GM23338 (cell line): ENCODE data around the gene TPO. TPM values are rescaled to one million over a fixed set of nuclear protein-coding genes. Genes with fewer than 3 reads are reported as not detected.

Source experiments
- ATAC-seq: fragments of 200-7000 bp; cut with Tn5 transposase; 3 replicates; pipeline ENCODE4 v1.9.1; 2020
- DNase-seq: peaks from one replicate; pipeline ENCODE4 v3.0.0-alpha.2; 2015; ENCODE audit warnings: low spot score
- H2AFZ ChIP-seq: fragments of 200-600 bp; sonication (generic); 2 replicates; pipeline ENCODE4 v1.8.0; 2016; ENCODE audit warnings: antibody characterized with exemption, mild to moderate bottlenecking, moderate library complexity
- H3F3A ChIP-seq: fragments of 200-600 bp; sonication (generic); replicated peaks from 2 replicates; pipeline ENCODE4 v1.8.0; 2017; ENCODE audit warnings: antibody characterized with exemption, mixed run types, low read depth
- H3K27ac ChIP-seq: fragments of 200-600 bp; sonication (generic); 2 replicates; pipeline ENCODE4 v1.6.1; 2016; ENCODE audit warnings: low read depth
- H3K27me3 ChIP-seq: fragments of 200-600 bp; sonication (generic); 2 replicates; pipeline ENCODE4 v1.8.0; 2016; ENCODE audit warnings: mild to moderate bottlenecking, mixed run types, moderate library complexity; ENCODE audit not compliant: insufficient read depth
- H3K36me3 ChIP-seq: fragments of 200-600 bp; sonication (generic); 2 replicates; pipeline ENCODE4 v1.8.0; 2016; ENCODE audit warnings: mild to moderate bottlenecking; ENCODE audit not compliant: insufficient read depth
- H3K4me1 ChIP-seq: fragments of 200-600 bp; sonication (generic); 2 replicates; pipeline ENCODE4 v1.8.0; 2016; ENCODE audit warnings: mild to moderate bottlenecking, moderate library complexity; ENCODE audit not compliant: insufficient read depth
- H3K4me2 ChIP-seq: fragments of 200-600 bp; sonication (generic); 2 replicates; pipeline ENCODE4 v1.7.1; 2017; ENCODE audit warnings: mixed run types
- H3K4me3 ChIP-seq: fragments of 200-600 bp; sonication (generic); 2 replicates; pipeline ENCODE4 v1.6.1; 2016; ENCODE audit warnings: mixed run types
- H3K79me2 ChIP-seq: fragments of 200-600 bp; sonication (generic); replicated peaks from 2 replicates; pipeline ENCODE4 v1.8.0; 2017; ENCODE audit warnings: mild to moderate bottlenecking; ENCODE audit not compliant: insufficient read depth
- H3K9me2 ChIP-seq: fragments of 200-600 bp; sonication (generic); 2 replicates; pipeline ENCODE4 v1.8.0; 2017; ENCODE audit not compliant: insufficient read depth
- H4K20me1 ChIP-seq: fragments of 200-600 bp; sonication (generic); replicated peaks from 2 replicates; pipeline ENCODE4 v1.8.0; 2017; ENCODE audit warnings: mild to moderate bottlenecking; ENCODE audit not compliant: insufficient read depth
- H3K27ac Mint-ChIP-seq: 2 replicates; pipeline ENCODE4 v1.8.0; 2020; ENCODE audit warnings: inconsistent platforms, mild to moderate bottlenecking, moderate library complexity, mixed read lengths
- H3K27me3 Mint-ChIP-seq: 3 replicates; pipeline ENCODE4 v1.8.0; 2022; ENCODE audit warnings: low read depth, mild to moderate bottlenecking, moderate library complexity, mixed read lengths, inconsistent platforms; ENCODE audit not compliant: insufficient read depth, poor library complexity
- H3K36me3 Mint-ChIP-seq: 3 replicates; pipeline ENCODE4 v1.8.0; 2021; ENCODE audit warnings: low read depth, mild to moderate bottlenecking, inconsistent platforms, moderate library complexity, mixed read lengths
- H3K4me1 Mint-ChIP-seq: 3 replicates; pipeline ENCODE4 v1.8.0; 2020; ENCODE audit warnings: mild to moderate bottlenecking, inconsistent platforms, mixed read lengths
- H3K4me3 Mint-ChIP-seq: 3 replicates; pipeline ENCODE4 v1.8.0; 2021; ENCODE audit warnings: moderate library complexity, mild to moderate bottlenecking, inconsistent platforms, mixed read lengths
- H3K9me3 Mint-ChIP-seq: 3 replicates; pipeline ENCODE4 v1.8.0; 2020; ENCODE audit warnings: moderate library complexity, mild to moderate bottlenecking, inconsistent platforms, mixed read lengths
- CREB1 ChIP-seq: fragments of 250-450 bp; sonication (Bioruptor Pico); IDR thresholded peaks from 2 replicates; pipeline ENCODE4 v1.5.0; 2020; ENCODE audit warnings: low read depth, mild to moderate bottlenecking, moderate library complexity
- EZH2 ChIP-seq: fragments of 200-600 bp; sonication (generic); IDR thresholded peaks from one replicate; pipeline ENCODE4 v1.8.0; 2017; ENCODE audit warnings: antibody characterized with exemption, mild to moderate bottlenecking, low read depth; ENCODE audit not compliant: unreplicated experiment
- EZH2phosphoT487 ChIP-seq: fragments of 200-600 bp; sonication (generic); IDR thresholded peaks from one replicate; pipeline ENCODE4 v1.8.1; 2018; ENCODE audit warnings: antibody characterized with exemption; ENCODE audit not compliant: unreplicated experiment
- JUNB ChIP-seq: IDR thresholded peaks from one replicate; pipeline ENCODE4 v1.6.1; 2016; ENCODE audit warnings: antibody characterized with exemption; ENCODE audit not compliant: unreplicated experiment
- NANOG ChIP-seq: IDR thresholded peaks from 2 replicates; pipeline ENCODE4 v1.6.1; 2016; ENCODE audit warnings: antibody characterized with exemption, borderline replicate concordance
- POLR2AphosphoS5 ChIP-seq: IDR thresholded peaks from 2 replicates; pipeline ENCODE4 v1.6.1; 2016; ENCODE audit warnings: antibody characterized with exemption, low read depth
- STAT1 ChIP-seq: IDR thresholded peaks from one replicate; pipeline ENCODE4 v1.6.1; 2016; ENCODE audit warnings: antibody characterized with exemption; ENCODE audit not compliant: unreplicated experiment
- ZNF114 ChIP-seq: fragments of 250-450 bp; sonication (Bioruptor Pico); IDR thresholded peaks from 2 replicates; pipeline ENCODE4 v1.5.0; 2020; ENCODE audit warnings: mild to moderate bottlenecking, moderate library complexity
- ZNF331 ChIP-seq: fragments of 250-450 bp; sonication (Bioruptor Pico); IDR thresholded peaks from 2 replicates; pipeline ENCODE4 v1.5.0; 2020; ENCODE audit warnings: low read depth, mild to moderate bottlenecking, moderate library complexity
- polyA plus RNA-seq: library from polyadenylated mRNA; unstranded; fragments of >200 nt; fragmentation: Nextera tagmentation; extraction: Ambion mirVana; gene quantifications from 2 replicates; pipeline ENCODE4 v1.2.1, GENCODE V29; 2016
- total RNA-seq: library from RNA; depleted of rRNA; stranded (reverse); fragments of >200 nt; shearing (Covaris generic); gene quantifications from 2 replicates; pipeline ENCODE4 v1.2.3, GENCODE V29; 2014
- TF ChIP-seq, protein P1 (sequence below), 2 experiments: fragments of 200-600 bp in 1 of 2; sonication (generic) in 1 of 2; conservative IDR thresholded peaks; 2 replicates each; pipeline versions ENCODE4 v1.5.1 to v1.6.1; 2016 to 2017; ENCODE audit warnings: antibody characterized with exemption in 2 of 2, low read depth in 2 of 2, mild to moderate bottlenecking in 2 of 2, moderate library complexity in 1 of 2
- TF ChIP-seq, protein P2 (sequence below): IDR thresholded peaks from one replicate; pipeline ENCODE4 v1.6.1; 2018; ENCODE audit warnings: antibody characterized with exemption; ENCODE audit not compliant: unreplicated experiment
- TF ChIP-seq, protein P3 (sequence below): IDR thresholded peaks from 2 replicates; pipeline ENCODE4 v1.6.1; 2016; ENCODE audit warnings: antibody characterized with exemption
- TF ChIP-seq, protein P4 (sequence below): fragments of 250-450 bp; sonication (Bioruptor Pico); IDR thresholded peaks from 2 replicates; pipeline ENCODE4 v1.5.0; 2020; ENCODE audit warnings: mild to moderate bottlenecking, moderate library complexity

The TPO gene
- total and polyA plus RNA-seq, 2 experiments from 2014 or later: 0.74 TPM; not detected in 1

DNA sequence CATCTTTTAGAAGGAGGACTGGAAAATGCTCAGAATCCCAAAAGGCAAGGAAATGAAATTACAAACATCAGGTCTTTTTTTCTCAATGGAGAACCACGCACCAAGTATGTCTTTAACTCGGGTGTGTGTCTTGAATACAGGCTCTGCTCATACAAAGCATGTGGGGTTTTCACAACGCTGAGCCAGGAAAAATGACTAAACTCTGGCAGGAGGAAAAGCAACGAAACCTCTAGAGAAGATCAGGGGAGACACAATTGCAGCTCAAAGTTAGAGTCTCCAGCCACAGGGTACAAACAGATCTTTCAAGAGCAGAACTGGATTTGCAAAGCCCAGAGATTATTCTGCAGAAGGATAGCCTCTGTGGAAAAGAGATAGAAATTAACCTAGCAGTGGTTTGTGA lies 42.8 kb upstream of the TPO start (continued):
- TF ChIP-seq CREB1 (CRISPR knock-in tag): no peak
- TF ChIP-seq ZNF114 (CRISPR knock-in tag): no peak
- TF ChIP-seq EZH2phosphoT487: no peak

DNA sequence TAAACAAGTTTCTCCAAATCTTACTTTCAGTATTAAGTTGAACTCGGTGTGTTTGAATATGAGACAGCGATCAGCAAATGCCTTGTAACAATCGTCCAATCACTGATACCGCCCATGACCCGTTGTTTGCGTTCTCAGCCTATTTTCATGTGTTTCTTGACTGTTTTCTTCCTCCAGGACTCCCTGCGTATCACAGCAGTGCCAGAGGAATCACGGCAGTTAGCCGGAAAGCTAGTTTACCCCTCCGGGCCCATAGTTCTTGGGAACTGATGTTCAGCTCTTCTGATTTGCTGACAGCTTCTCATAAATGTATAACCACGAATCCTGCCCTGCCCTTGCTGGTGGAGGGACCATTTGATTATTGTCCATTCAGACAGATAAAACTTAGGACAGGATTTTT lies 42.2 kb upstream of the TPO start:
- H3K79me2 ChIP-seq: no peaks in the 10 kb centered on the region
- H3K4me1 ChIP-seq: no peaks in the 10 kb centered on the region
- no peaks in the 10 kb centered on the region for H3K27me3 ChIP-seq
- no peaks in the 10 kb centered on the region for H3K36me3 Mint-ChIP-seq
- H3F3A ChIP-seq: no peaks in the 10 kb centered on the region
- no peaks in the 10 kb centered on the region for H3K9me2 ChIP-seq
- peaks cover 3% of the 10 kb centered on the region for H3K27me3 Mint-ChIP-seq
- H3K27ac Mint-ChIP-seq: no peak overlapping the region
- no peaks in the 10 kb centered on the region; the same call in 1 of the 2 replicates for H4K20me1 ChIP-seq
- DNase-seq (no peak), ATAC-seq (no peak)
- H3K4me3 ChIP-seq: no peak overlapping the region
- H3K4me2 ChIP-seq: no peak overlapping the region
- H3K27ac ChIP-seq: no peak overlapping the region
- no peaks in the 10 kb centered on the region for H3K36me3 ChIP-seq
- no peak overlapping the region for H2AFZ ChIP-seq
- no peaks in the 10 kb centered on the region for H3K9me3 Mint-ChIP-seq
- H3K4me1 Mint-ChIP-seq: peaks cover 1% of the 10 kb centered on the region; the same call in 1 of the 3 replicates
- H3K4me3 Mint-ChIP-seq: no peak overlapping the region
- no peak for TF ChIP-seq POLR2AphosphoS5
- TF ChIP-seq JUNB: no peak
- no peak for TF ChIP-seq NANOG
- TF ChIP-seq, protein P1, sequence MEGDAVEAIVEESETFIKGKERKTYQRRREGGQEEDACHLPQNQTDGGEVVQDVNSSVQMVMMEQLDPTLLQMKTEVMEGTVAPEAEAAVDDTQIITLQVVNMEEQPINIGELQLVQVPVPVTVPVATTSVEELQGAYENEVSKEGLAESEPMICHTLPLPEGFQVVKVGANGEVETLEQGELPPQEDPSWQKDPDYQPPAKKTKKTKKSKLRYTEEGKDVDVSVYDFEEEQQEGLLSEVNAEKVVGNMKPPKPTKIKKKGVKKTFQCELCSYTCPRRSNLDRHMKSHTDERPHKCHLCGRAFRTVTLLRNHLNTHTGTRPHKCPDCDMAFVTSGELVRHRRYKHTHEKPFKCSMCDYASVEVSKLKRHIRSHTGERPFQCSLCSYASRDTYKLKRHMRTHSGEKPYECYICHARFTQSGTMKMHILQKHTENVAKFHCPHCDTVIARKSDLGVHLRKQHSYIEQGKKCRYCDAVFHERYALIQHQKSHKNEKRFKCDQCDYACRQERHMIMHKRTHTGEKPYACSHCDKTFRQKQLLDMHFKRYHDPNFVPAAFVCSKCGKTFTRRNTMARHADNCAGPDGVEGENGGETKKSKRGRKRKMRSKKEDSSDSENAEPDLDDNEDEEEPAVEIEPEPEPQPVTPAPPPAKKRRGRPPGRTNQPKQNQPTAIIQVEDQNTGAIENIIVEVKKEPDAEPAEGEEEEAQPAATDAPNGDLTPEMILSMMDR (conservative IDR thresholded peaks at IDR 0.05; ENCODE audit: low read depth in 2 of 2): no peak
- no peak for TF ChIP-seq ZNF331 (CRISPR knock-in tag)
- TF ChIP-seq, protein P2, sequence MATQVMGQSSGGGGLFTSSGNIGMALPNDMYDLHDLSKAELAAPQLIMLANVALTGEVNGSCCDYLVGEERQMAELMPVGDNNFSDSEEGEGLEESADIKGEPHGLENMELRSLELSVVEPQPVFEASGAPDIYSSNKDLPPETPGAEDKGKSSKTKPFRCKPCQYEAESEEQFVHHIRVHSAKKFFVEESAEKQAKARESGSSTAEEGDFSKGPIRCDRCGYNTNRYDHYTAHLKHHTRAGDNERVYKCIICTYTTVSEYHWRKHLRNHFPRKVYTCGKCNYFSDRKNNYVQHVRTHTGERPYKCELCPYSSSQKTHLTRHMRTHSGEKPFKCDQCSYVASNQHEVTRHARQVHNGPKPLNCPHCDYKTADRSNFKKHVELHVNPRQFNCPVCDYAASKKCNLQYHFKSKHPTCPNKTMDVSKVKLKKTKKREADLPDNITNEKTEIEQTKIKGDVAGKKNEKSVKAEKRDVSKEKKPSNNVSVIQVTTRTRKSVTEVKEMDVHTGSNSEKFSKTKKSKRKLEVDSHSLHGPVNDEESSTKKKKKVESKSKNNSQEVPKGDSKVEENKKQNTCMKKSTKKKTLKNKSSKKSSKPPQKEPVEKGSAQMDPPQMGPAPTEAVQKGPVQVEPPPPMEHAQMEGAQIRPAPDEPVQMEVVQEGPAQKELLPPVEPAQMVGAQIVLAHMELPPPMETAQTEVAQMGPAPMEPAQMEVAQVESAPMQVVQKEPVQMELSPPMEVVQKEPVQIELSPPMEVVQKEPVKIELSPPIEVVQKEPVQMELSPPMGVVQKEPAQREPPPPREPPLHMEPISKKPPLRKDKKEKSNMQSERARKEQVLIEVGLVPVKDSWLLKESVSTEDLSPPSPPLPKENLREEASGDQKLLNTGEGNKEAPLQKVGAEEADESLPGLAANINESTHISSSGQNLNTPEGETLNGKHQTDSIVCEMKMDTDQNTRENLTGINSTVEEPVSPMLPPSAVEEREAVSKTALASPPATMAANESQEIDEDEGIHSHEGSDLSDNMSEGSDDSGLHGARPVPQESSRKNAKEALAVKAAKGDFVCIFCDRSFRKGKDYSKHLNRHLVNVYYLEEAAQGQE: no peak
- no peak for TF ChIP-seq STAT1
- TF ChIP-seq, protein P3, sequence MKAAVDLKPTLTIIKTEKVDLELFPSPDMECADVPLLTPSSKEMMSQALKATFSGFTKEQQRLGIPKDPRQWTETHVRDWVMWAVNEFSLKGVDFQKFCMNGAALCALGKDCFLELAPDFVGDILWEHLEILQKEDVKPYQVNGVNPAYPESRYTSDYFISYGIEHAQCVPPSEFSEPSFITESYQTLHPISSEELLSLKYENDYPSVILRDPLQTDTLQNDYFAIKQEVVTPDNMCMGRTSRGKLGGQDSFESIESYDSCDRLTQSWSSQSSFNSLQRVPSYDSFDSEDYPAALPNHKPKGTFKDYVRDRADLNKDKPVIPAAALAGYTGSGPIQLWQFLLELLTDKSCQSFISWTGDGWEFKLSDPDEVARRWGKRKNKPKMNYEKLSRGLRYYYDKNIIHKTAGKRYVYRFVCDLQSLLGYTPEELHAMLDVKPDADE: no peak
- TF ChIP-seq EZH2phosphoT487: no peak
- TF ChIP-seq ZNF114 (CRISPR knock-in tag): no peak
- TF ChIP-seq, protein P4, sequence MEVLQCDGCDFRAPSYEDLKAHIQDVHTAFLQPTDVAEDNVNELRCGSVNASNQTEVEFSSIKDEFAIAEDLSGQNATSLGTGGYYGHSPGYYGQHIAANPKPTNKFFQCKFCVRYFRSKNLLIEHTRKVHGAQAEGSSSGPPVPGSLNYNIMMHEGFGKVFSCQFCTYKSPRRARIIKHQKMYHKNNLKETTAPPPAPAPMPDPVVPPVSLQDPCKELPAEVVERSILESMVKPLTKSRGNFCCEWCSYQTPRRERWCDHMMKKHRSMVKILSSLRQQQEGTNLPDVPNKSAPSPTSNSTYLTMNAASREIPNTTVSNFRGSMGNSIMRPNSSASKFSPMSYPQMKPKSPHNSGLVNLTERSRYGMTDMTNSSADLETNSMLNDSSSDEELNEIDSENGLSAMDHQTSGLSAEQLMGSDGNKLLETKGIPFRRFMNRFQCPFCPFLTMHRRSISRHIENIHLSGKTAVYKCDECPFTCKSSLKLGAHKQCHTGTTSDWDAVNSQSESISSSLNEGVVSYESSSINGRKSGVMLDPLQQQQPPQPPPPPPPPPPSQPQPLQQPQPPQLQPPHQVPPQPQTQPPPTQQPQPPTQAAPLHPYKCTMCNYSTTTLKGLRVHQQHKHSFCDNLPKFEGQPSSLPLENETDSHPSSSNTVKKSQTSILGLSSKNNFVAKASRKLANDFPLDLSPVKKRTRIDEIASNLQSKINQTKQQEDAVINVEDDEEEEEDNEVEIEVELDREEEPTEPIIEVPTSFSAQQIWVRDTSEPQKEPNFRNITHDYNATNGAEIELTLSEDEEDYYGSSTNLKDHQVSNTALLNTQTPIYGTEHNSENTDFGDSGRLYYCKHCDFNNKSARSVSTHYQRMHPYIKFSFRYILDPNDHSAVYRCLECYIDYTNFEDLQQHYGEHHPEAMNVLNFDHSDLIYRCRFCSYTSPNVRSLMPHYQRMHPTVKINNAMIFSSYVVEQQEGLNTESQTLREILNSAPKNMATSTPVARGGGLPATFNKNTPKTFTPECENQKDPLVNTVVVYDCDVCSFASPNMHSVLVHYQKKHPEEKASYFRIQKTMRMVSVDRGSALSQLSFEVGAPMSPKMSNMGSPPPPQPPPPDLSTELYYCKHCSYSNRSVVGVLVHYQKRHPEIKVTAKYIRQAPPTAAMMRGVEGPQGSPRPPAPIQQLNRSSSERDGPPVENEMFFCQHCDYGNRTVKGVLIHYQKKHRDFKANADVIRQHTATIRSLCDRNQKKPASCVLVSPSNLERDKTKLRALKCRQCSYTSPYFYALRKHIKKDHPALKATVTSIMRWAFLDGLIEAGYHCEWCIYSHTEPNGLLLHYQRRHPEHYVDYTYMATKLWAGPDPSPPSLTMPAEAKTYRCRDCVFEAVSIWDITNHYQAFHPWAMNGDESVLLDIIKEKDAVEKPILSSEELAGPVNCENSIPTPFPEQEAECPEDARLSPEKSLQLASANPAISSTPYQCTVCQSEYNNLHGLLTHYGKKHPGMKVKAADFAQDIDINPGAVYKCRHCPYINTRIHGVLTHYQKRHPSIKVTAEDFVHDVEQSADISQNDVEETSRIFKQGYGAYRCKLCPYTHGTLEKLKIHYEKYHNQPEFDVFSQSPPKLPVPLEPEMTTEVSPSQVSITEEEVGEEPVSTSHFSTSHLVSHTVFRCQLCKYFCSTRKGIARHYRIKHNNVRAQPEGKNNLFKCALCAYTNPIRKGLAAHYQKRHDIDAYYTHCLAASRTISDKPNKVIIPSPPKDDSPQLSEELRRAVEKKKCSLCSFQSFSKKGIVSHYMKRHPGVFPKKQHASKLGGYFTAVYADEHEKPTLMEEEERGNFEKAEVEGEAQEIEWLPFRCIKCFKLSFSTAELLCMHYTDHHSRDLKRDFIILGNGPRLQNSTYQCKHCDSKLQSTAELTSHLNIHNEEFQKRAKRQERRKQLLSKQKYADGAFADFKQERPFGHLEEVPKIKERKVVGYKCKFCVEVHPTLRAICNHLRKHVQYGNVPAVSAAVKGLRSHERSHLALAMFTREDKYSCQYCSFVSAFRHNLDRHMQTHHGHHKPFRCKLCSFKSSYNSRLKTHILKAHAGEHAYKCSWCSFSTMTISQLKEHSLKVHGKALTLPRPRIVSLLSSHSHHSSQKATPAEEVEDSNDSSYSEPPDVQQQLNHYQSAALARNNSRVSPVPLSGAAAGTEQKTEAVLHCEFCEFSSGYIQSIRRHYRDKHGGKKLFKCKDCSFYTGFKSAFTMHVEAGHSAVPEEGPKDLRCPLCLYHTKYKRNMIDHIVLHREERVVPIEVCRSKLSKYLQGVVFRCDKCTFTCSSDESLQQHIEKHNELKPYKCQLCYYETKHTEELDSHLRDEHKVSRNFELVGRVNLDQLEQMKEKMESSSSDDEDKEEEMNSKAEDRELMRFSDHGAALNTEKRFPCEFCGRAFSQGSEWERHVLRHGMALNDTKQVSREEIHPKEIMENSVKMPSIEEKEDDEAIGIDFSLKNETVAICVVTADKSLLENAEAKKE (CRISPR knock-in tag): no peak
- no peak for TF ChIP-seq CREB1 (CRISPR knock-in tag)
- no peak for TF ChIP-seq EZH2
